Gastroesophageal sphincter (tissue), 4 donors: ENCODE data around the gene MSLN. TPM values are rescaled to one million over a fixed set of nuclear protein-coding genes. Genes with fewer than 3 reads are reported as not detected.

Source experiments
- ATAC-seq: fragments of 150-250 bp; one replicate; pipeline ENCODE4 v1.9.1; 2016; ENCODE audit warnings: mild to moderate bottlenecking, moderate library complexity
- H3K27ac ChIP-seq, 4 donors: fragments of 200-600 bp; sonication (generic) in 3 of 4; 1 replicate in 3 of 4; 2 replicates in 1 of 4; pipeline ENCODE4 v1.5.1; 2016 to 2019
- H3K27me3 ChIP-seq: fragments of 200-600 bp; sonication (generic); one replicate; pipeline ENCODE4 v1.5.1; 2019
- H3K36me3 ChIP-seq, 2 donors: fragments of 200-600 bp; sonication (generic); one replicate each; pipeline ENCODE4 v1.5.1; 2019; ENCODE audit warnings: control low read depth in 1 of 2
- H3K4me1 ChIP-seq, 3 donors: fragments of 200-600 bp; sonication (generic); 1 replicate in 2 of 3; 2 replicates in 1 of 3; pipeline ENCODE4 v1.5.1; 2016 to 2019; ENCODE audit warnings: control low read depth in 2 of 3
- H3K4me3 ChIP-seq, 2 donors: fragments of 200-600 bp; sonication (generic); one replicate each; pipeline ENCODE4 v1.5.1; 2019; ENCODE audit warnings: mild to moderate bottlenecking in 1 of 2, moderate library complexity in 1 of 2
- H3K9me3 ChIP-seq, 3 donors: fragments of 200-600 bp; sonication (generic); one replicate each; pipeline ENCODE4 v1.5.1; 2017 to 2019; ENCODE audit warnings: control low read depth in 2 of 3
- CTCF ChIP-seq, 4 experiments: fragments of 200-600 bp in 2 of 4; fragments of 450-650 bp in 2 of 4; sonication (generic) in 1 of 4; IDR thresholded peaks; one replicate each; pipeline ENCODE4 v1.5.1; 2017 to 2019; ENCODE audit warnings: antibody characterized with exemption in 4 of 4, mild to moderate bottlenecking in 2 of 4, moderate library complexity in 2 of 4
- EP300 ChIP-seq: sonication (generic); formaldehyde crosslinking; IDR thresholded peaks from one replicate; pipeline ENCODE4 v1.6.1; 2017; ENCODE audit warnings: antibody characterized with exemption, mild to moderate bottlenecking
- POLR2A ChIP-seq, 2 donors: fragments of 450-650 bp; IDR thresholded peaks; one replicate each; pipeline ENCODE4 v1.6.1; 2017; ENCODE audit warnings: antibody characterized with exemption in 2 of 2, mild to moderate bottlenecking in 2 of 2, moderate library complexity in 1 of 2
- POLR2AphosphoS5 ChIP-seq: sonication (generic); formaldehyde crosslinking; IDR thresholded peaks from one replicate; pipeline ENCODE4 v1.6.1; 2017; ENCODE audit warnings: antibody characterized with exemption
- WGBS, 2 donors: methylation state at CpG; one replicate each; pipeline ENCODE4 v1.1.5; 2018; ENCODE audit warnings: low coverage in 1 of 2; 5-methylcytosine and 5-hydroxymethylcytosine counted together
- total RNA-seq, 4 donors: library from RNA; depleted of rRNA; stranded (reverse); fragments of >200 nt; gene quantifications; one replicate each; pipeline ENCODE4 v1.1.0, GENCODE V29; 2016

Gene MSLN
- total RNA-seq, 4 donors from 2014 or later = 0.73 to 7.2 TPM; not detected in 2

- H3K27ac ChIP-seq = no peak overlapping the region
- 73 to 85% methylated on average over 5 to 7 of the region's 21 CpGs for WGBS, 2 donors
- no peak for TF ChIP-seq POLR2A (IDR thresholded peaks at IDR 0.05)
- no peak for TF ChIP-seq POLR2AphosphoS5
- no peak for TF ChIP-seq EP300
- H3K27me3 ChIP-seq = peaks cover 37% of the 10 kb centered on the region
- peaks cover 0 to 21% (median 14%) of the 10 kb centered on the region in 3 donors for H3K4me1 ChIP-seq
- no peak for ATAC-seq
- peaks cover 0 to 5% of the 10 kb centered on the region in 2 donors for H3K36me3 ChIP-seq
- no peaks in the 10 kb centered on the region for H3K9me3 ChIP-seq
- H3K4me3 ChIP-seq = no peak overlapping the region
These were observed 16.6 kb upstream of the MSLN start for GRCh38 chr16:743794-744500.

GRCh38 chr16:745739-746138, 14.8 kb upstream of the MSLN start:
- H3K9me3 ChIP-seq = no peaks in the 10 kb centered on the region
- no peak overlapping the region for H3K4me3 ChIP-seq
- peaks cover 0 to 6% (median 5%) of the 10 kb centered on the region in 3 donors for H3K4me1 ChIP-seq
- TF ChIP-seq POLR2A (IDR thresholded peaks at IDR 0.05) = no peak
- TF ChIP-seq POLR2AphosphoS5 = no peak
- no peak for TF ChIP-seq EP300
- H3K27me3 ChIP-seq = peaks cover 46% of the 10 kb centered on the region
- WGBS, 2 donors = 11% methylated on average over 4 of the region's 14 CpGs; no CpG with 5 or more reads in 1 of the 2 donors
- H3K27ac ChIP-seq = no peak overlapping the region
- no peaks in the 10 kb centered on the region for H3K36me3 ChIP-seq
- ATAC-seq = no peak

- H3K27ac ChIP-seq = no peak overlapping the region
- no peak for ATAC-seq
These were observed 13.9 kb upstream of the MSLN start for GRCh38 chr16:746637-747036.

GRCh38 chr16:747978-748746, 12.4 kb upstream of the MSLN start:
- ATAC-seq = no peak
- Histone ChIP-seq H3K4me1 (no peaks in the 10 kb centered on the region), H3K27ac (no peak overlapping the region), H3K27me3 (peaks cover 59% of the 10 kb centered on the region), H3K4me3 (no peak overlapping the region), H3K9me3 (no peaks in the 10 kb centered on the region), H3K36me3 (no peaks in the 10 kb centered on the region)
- WGBS, 2 donors = 60 to 79% methylated on average over 1 to 14 of the region's 39 CpGs
- TF ChIP-seq CTCF (IDR thresholded peaks at IDR 0.05) (no peak), EP300 (no peak), POLR2A (IDR thresholded peaks at IDR 0.05) (no peak), POLR2AphosphoS5 (no peak)

More at GRCh38 chr16:746637-747036, 13.9 kb upstream of the MSLN start:
- TF ChIP-seq CTCF (IDR thresholded peaks at IDR 0.05) = no peak
- no peak for TF ChIP-seq POLR2A (IDR thresholded peaks at IDR 0.05)
- no peak for TF ChIP-seq EP300
- TF ChIP-seq POLR2AphosphoS5 = no peak
- no peaks in the 10 kb centered on the region for H3K36me3 ChIP-seq
- H3K4me3 ChIP-seq = no peak overlapping the region
- H3K4me1 ChIP-seq = no peaks in the 10 kb centered on the region
- no peaks in the 10 kb centered on the region for H3K9me3 ChIP-seq
- WGBS, 2 donors = no CpG with 5 or more reads among the region's 13 CpGs
- peaks cover 55% of the 10 kb centered on the region for H3K27me3 ChIP-seq

GRCh38 chr16:749010-749409, 11.5 kb upstream of the MSLN start:
- no peak overlapping the region for H3K4me3 ChIP-seq
- no peaks in the 10 kb centered on the region for H3K36me3 ChIP-seq
- H3K4me1 ChIP-seq = no peaks in the 10 kb centered on the region
- 72 to 87% methylated on average over 4 to 6 of the region's 6 CpGs for WGBS, 2 donors
- ATAC-seq = peak; percentile 39
- no peaks in the 10 kb centered on the region for H3K9me3 ChIP-seq
- H3K27ac ChIP-seq = no peak overlapping the region
- peaks cover 60% of the 10 kb centered on the region for H3K27me3 ChIP-seq
- TF ChIP-seq CTCF (IDR thresholded peaks at IDR 0.05) = no peak
- no peak for TF ChIP-seq EP300
- TF ChIP-seq POLR2A (IDR thresholded peaks at IDR 0.05) = no peak
- no peak for TF ChIP-seq POLR2AphosphoS5
